Activated T-helper 2 cell treated with anti-CD3 and anti-CD28 coated beads, Interferon-gamma antibody, Interleukin-2, Interleukin-4, amounts not matched to agents 10 μg/mL and 5 μg/mL and 100 μg/mL, durations not matched to agents 14 hours and 24 hours and 36 hours (primary cell): ENCODE results near the gene ZNF544. TPM values are rescaled to one million over a fixed set of nuclear protein-coding genes. Genes with fewer than 3 reads are reported as not detected.

Experiments used
- total RNA-seq: library from RNA; stranded (reverse); gene quantifications from 2 replicates; pipeline ENCODE4 v1.2.3, GENCODE V29; 2022

Gene ZNF544
- total RNA-seq, 1 donor from 2014 or later, result 49.1 TPM

Other genes starting within 250 kb of the ZNF544 start
- 6.3 and 6.4 TPM in 2 replicates for gene ZNF606, start 226.1 kb upstream of the ZNF544 start, total RNA-seq
- not detected in 2 replicates for gene ZSCAN1, start 194.9 kb upstream of the ZNF544 start, total RNA-seq
- gene ZNF135, start 169.6 kb upstream of the ZNF544 start, total RNA-seq, result not detected in 2 replicates
- 3.0 TPM in 2 replicates for gene ZSCAN18, start 130.7 kb upstream of the ZNF544 start, total RNA-seq
- gene ZNF329, start 78.1 kb upstream of the ZNF544 start, total RNA-seq, result 2.0 and 2.1 TPM in 2 replicates
- gene ZNF274, start 45.9 kb upstream of the ZNF544 start, total RNA-seq, result 18.4 and 19.9 TPM in 2 replicates
- 4.7 and 5.3 TPM in 2 replicates for gene ZNF8, start 50.0 kb downstream of the ZNF544 start, total RNA-seq
- 64.2 and 65.0 TPM in 2 replicates for gene ERVK3-1, start 76.5 kb downstream of the ZNF544 start, total RNA-seq
- 4.6 and 4.9 TPM in 2 replicates for gene ZSCAN22, start 98.1 kb downstream of the ZNF544 start, total RNA-seq
- 11.8 and 13.3 TPM in 2 replicates for gene A1BG, start 124.6 kb downstream of the ZNF544 start, total RNA-seq
- gene ZNF497, start 133.8 kb downstream of the ZNF544 start, total RNA-seq, result 0.76 and 2.2 TPM in 2 replicates
- 1.1 and 1.5 TPM in 2 replicates for gene ZNF837, start 152.1 kb downstream of the ZNF544 start, total RNA-seq
- gene RPS5, start 158.4 kb downstream of the ZNF544 start, total RNA-seq, result 1,217 and 1,244 TPM in 2 replicates
- 0.57 and 0.91 TPM in 2 replicates for gene RNF225, start 166.7 kb downstream of the ZNF544 start, total RNA-seq
- 11.2 and 12.2 TPM in 2 replicates for gene ZNF584, start 179.7 kb downstream of the ZNF544 start, total RNA-seq
- gene ZNF132, start 211.2 kb downstream of the ZNF544 start, total RNA-seq, result 3.2 and 3.4 TPM in 2 replicates
- gene ZNF324B, start 222.7 kb downstream of the ZNF544 start, total RNA-seq, result 9.6 and 11.3 TPM in 2 replicates
- 11.6 and 12.3 TPM in 2 replicates for gene ZNF324, start 238.2 kb downstream of the ZNF544 start, total RNA-seq
- 6.6 and 6.9 TPM in 2 replicates for gene ZNF446, start 247.4 kb downstream of the ZNF544 start, total RNA-seq